Activated CD4-positive, alpha-beta T cell treated with anti-CD3 and anti-CD28 coated beads, Interleukin-2, Interleukin-4, amounts not matched to agents 100 ng/mL and 50 ng/mL, durations not matched to agents 16 hours and 8 hours (primary cell): ENCODE measurements around the gene FBXO22.
"Not testable (repeated sequence)": the region's sequence is repeated elsewhere in the genome, so short reads cannot be mapped to it uniquely, and the experiment has no call there.

ENCODE experiments used
- DNase-seq: peaks from one replicate; pipeline ENCODE4 v3.0.0-alpha.2; 2020; ENCODE audit warnings: low spot score

FBXO22 gene

GRCh38 chr15:75920079-75920478 is 16.4 kb downstream of the FBXO22 start:
- no peak for DNase-seq

- peak; percentile 22 for DNase-seq
These were observed 18.3 kb downstream of the FBXO22 start for GRCh38 chr15:75921732-75922703.

- DNase-seq = peak; percentile 32
These were observed 20.1 kb downstream of the FBXO22 start for GRCh38 chr15:75923756-75924155.

GRCh38 chr15:75924576-75924975 is 20.9 kb downstream of the FBXO22 start:
- DNase-seq = no peak

DNA sequence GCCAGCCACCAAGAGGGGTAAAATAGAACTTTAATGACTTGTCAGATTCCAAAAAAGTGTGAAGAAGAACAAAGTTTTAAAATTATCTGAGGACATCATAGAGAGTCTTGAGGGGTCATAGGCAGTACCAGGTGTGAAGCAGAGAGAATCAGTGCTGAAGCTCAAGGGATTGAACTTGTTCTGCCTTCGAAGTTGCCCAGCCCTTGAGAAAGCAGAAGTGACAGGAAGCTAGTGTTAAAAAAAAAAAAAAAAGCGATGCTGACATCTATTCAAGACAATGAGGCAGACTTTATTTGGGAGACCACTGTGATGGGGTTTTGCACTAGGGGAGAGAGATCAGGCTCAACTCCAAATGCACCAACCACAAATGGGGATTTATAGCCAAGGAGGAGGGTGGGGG is 21.8 kb downstream of the FBXO22 start:
- DNase-seq = no peak

DNA sequence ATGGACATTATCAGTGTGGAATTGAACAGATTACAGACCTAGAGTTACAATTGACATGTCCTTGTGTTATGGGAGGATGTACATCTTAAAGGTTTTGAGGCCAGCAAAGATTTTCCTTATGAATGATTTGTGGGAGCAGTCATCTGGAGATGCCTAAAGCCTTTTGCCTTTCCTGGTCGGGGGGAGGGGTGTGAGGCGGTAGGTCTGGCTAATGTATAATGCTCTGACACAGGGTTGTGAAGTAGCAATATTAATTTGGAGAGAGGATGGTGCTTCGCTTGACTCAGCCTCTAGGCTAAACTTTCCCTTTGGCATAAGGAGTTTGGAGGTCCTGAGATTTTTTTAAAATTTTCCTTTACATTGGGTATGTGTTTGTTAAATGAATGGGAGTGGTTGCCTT is 23.3 kb downstream of the FBXO22 start:
- DNase-seq = no peak

DNA sequence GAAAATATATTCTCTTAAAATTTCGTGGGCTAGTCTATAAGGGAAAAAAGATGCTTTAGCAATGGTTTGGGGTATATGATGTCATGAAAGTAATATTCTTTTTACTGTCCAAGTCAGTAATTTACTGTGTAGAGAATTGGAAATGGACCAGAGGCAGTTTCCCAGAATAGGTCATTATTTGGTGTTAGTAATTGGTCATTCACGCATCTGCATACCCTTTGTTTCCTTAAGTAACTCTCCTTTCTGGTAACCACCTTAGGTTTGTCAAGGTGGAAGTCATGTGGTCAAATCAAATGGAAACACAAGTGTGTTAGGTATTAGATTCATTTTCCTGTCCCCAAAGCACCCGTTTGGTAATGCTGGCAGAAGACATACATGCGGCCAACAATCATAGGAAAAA is 23.9 kb downstream of the FBXO22 start:
- DNase-seq = no peak

GRCh38 chr15:75928680-75929608 is 25.3 kb downstream of the FBXO22 start:
- no peak for DNase-seq

GRCh38 chr15:75929799-75930565 is 26.3 kb downstream of the FBXO22 start:
- DNase-seq = no peak

- no peak for DNase-seq
These were observed 27.2 kb downstream of the FBXO22 start for GRCh38 chr15:75930866-75931265.

- no peak for DNase-seq
These were observed 38.8 kb downstream of the FBXO22 start for GRCh38 chr15:75942464-75942863.

DNA sequence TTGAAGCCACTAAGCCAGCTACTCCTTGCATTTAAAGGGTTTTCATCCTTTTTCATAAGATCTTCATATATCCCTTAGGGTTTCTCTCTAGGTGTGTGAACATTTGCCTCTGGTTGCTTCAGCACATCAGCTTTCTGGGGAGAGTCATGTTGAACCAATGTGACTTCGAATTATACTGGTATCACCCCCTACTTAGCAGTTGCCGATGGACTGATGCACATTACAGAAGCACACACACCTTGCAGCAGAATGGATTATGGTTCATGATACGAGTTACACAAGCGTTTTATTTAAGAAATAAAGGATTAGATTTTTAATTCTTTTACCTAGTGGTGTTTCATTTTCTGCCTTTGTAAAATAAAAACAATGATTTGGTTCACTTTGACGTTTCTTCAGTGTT is 39.6 kb downstream of the FBXO22 start:
- no peak for DNase-seq

- DNase-seq = no peak
These were observed 40.1 kb downstream of the FBXO22 start for GRCh38 chr15:75943713-75944215.

DNA sequence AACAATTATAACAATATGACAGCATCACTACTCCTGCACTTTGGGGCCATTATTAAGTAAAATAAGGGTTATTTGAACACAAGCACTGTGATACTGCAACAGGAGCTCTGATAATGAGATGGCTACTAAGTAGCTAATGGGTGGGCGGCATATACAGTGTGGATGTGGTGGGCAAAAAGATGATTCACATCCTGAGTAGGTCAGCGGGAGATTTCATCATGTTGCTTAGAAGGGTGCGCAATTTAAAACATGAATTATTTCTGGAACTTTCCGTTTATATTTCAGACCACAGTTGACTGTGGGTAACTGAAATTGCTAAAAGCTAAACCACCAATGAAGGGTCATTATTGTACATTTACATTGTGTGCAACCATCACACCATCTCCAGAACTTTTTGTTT is 42.3 kb downstream of the FBXO22 start:
- no peak for DNase-seq

- no peak for DNase-seq
These were observed 43.4 kb downstream of the FBXO22 start for GRCh38 chr15:75947092-75947491.

- no peak for DNase-seq
These were observed 45.2 kb downstream of the FBXO22 start for GRCh38 chr15:75948761-75949296.

DNA sequence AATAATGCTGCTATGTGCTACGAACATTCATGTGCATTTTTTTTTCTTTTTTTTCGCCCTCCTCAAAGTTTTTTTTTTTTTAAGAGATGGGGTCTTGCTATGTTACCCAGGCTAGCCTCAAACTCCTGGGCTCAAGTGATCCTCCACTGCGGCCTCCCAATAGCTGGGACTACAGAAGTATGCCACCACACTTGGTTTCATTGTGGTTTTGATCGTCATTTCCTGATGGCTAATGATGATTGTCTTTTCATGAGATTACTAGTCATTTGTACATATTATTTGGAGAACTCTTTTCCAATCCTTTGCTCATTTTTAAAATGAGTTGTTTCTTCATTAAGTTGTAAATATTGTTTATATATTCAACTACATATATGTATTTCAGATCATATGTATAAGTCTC is 48.8 kb downstream of the FBXO22 start:
- peak; percentile 23 for DNase-seq

DNA sequence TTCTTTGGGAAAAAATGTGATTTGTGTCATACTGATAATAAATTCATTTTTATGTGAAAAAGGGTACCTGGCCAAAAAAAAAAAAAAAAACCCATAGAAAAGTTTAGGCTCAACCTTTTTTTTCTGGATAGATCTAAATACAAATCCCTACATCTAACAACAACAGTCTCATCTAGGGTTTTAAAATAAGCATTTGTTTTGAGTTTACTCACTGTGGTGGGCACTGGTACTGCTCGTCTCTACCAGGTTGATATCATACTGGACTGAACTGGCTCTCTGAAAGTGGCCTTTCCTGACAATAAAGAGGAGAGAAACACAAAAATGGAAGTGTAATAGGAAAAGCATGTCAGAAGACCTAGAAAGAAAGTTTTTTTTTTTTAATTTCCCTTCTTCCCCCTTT is 52.0 kb downstream of the FBXO22 start:
- DNase-seq = no peak

GRCh38 chr15:75961331-75961730 is 57.7 kb downstream of the FBXO22 start:
- DNase-seq = no peak

- DNase-seq = no peak
These were observed 62.4 kb downstream of the FBXO22 start for GRCh38 chr15:75966073-75966472.

- DNase-seq = not testable (repeated sequence)
These were observed 73.1 kb downstream of the FBXO22 start for GRCh38 chr15:75976766-75977165.
